Skeletal muscle satellite cell (primary cell): ENCODE measurements around the gene SLC22A23.

Experiments
- H3K27me3 ChIP-seq: 2 replicates; pipeline ENCODE4 v1.7.0; 2013; ENCODE audit warnings: low read length; ENCODE audit not compliant: control insufficient read depth, insufficient read depth
- H3K36me3 ChIP-seq: 2 replicates; pipeline ENCODE4 v1.7.0; 2013; ENCODE audit warnings: mild to moderate bottlenecking, control low read depth, low read length; ENCODE audit not compliant: insufficient read depth
- H3K4me1 ChIP-seq: 2 replicates; pipeline ENCODE4 v1.7.0; 2013; ENCODE audit warnings: low read length; ENCODE audit not compliant: control insufficient read depth, insufficient read depth
- H3K4me2 ChIP-seq: 2 replicates; pipeline ENCODE4 v1.7.0; 2013; ENCODE audit warnings: mild to moderate bottlenecking, low read length
- H3K4me3 ChIP-seq: 2 replicates; pipeline ENCODE4 v1.7.0; 2013; ENCODE audit warnings: low read length
- H3K9ac ChIP-seq: 2 replicates; pipeline ENCODE4 v1.7.0; 2013; ENCODE audit warnings: mild to moderate bottlenecking, low read depth, low read length, moderate library complexity
- H3K9me3 ChIP-seq: replicated peaks from 2 replicates; pipeline ENCODE4 v1.7.0; 2013; ENCODE audit warnings: mild to moderate bottlenecking, control low read depth, low read length

SLC22A23 gene

DNA sequence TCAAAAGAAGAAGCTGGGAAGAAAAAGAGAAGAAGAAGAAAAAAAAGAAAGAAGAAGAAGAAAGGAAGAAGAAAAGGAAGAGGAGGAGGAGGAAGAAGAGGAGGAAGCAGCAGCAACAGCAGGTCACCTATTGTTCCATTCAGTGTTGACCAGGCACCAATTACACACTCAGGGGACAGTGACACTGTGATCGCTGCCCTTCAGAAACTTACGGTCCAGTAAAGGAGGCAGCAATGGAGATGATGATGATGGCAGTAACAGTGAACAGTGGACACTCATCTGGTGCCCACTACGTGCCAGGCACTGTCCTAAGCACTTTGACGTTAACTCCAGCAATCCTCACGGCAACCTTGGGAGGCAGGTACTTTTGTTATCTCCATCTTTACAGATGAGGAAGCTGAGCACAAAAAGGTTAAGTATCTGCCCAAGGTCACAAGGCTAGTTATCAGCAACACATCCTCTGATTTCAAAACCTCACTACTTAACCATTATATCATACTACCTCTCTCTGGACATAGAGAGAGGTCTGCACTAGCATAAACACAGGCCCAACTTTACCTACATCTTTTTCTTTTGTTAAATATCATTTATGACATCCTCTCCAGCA, 83.2 kb downstream of the SLC22A23 start:
- Histone ChIP-seq H3K4me3 (no peak overlapping the region), H3K4me1 (no peaks in the 10 kb centered on the region), H3K9me3 (no peaks in the 10 kb centered on the region), H3K27me3 (peaks cover 4% of the 10 kb centered on the region), H3K9ac (no peak overlapping the region), H3K4me2 (no peak overlapping the region), H3K36me3 (no peaks in the 10 kb centered on the region)

- no peaks in the 10 kb centered on the region for H3K36me3 ChIP-seq
- no peak overlapping the region for H3K4me2 ChIP-seq
- H3K4me3 ChIP-seq, result no peak overlapping the region
- no peaks in the 10 kb centered on the region for H3K9me3 ChIP-seq
- no peak overlapping the region for H3K9ac ChIP-seq
- H3K27me3 ChIP-seq, result peaks cover 4% of the 10 kb centered on the region
- H3K4me1 ChIP-seq, result no peaks in the 10 kb centered on the region
Measured at GRCh38 chr6:3372912-3373554, 83.8 kb downstream of the SLC22A23 start.

DNA sequence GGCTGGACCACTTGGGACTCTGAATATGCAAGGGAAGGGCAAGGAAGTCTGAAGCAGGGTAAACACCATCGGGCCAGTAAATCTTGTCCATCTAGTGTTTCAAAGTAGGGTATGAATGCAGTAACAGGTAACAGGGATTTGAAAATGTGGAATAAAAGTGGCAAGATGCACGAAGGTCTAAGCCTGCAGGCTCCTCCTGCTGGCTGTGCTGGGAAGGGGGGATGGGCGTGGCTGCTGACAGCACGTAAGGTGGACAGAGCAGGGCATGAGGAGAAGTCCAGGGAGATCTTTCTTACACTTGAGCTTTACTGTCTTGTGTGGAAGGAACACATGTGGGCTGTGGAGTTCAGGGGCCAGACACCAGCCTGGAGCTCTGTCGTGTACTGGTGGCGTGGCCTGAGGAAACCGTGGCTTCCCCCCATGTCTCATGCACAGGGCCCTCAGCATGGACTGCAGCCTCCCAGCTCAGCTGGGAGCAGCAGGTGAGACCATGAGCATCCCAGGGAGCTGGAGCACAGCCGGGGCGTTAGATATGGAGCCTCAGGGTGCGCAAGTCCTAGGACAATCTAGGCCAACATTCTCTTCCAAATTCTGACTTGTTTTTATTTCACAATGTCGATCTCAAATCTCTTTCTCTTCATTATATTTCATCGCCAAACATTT, 84.5 kb downstream of the SLC22A23 start:
- no peak overlapping the region for H3K4me3 ChIP-seq
- H3K4me1 ChIP-seq, result no peaks in the 10 kb centered on the region
- H3K27me3 ChIP-seq, result peaks cover 4% of the 10 kb centered on the region
- H3K4me2 ChIP-seq, result no peak overlapping the region
- no peak overlapping the region for H3K9ac ChIP-seq
- H3K9me3 ChIP-seq, result no peaks in the 10 kb centered on the region
- H3K36me3 ChIP-seq, result no peaks in the 10 kb centered on the region

- H3K4me1 ChIP-seq, result no peaks in the 10 kb centered on the region
- H3K4me3 ChIP-seq, result no peak overlapping the region
- peaks cover 13% of the 10 kb centered on the region for H3K27me3 ChIP-seq
- no peaks in the 10 kb centered on the region for H3K9me3 ChIP-seq
- no peak overlapping the region for H3K9ac ChIP-seq
- no peak overlapping the region for H3K4me2 ChIP-seq
- no peaks in the 10 kb centered on the region for H3K36me3 ChIP-seq
Measured at GRCh38 chr6:3371222-3371949, 85.5 kb downstream of the SLC22A23 start.

DNA sequence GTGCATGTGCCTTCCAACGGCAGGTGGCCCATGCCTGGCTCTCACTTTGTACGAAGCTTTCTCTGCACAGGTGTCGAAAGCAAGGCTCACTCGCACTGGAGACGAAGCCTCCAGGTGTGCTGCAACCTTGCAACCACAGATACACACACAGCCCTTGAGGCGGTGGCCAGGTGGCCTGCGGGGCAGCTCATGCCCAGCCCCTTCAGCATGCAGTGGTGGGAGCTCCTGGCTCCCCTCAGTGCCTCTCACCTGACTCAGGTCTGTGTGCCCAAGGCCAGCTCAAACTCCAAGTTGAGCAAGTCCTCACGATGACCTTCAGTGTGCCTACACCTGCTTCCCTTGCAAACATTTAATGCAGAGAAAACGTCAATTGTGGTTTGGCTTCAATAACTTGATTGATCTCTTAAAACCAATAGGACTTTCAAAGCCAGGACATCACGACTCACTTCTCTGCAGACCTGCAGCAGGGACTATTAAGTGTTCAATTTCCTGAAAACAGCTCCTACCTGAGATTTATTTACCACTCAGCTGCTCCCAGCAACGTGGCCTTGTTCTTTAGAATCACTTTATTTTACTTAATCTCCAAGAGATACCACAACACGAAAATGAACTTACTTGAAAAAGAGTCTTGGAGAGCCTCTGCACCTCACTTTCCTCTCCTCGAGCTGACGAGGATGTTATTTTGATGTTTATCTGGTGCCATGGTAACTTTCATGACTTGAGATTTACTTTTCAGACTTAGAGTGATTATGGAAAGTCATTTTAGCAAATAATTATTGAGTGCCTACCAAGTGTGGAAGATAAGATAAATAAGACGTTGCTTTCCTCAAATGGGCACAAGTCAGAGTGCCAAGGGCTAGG, 86.3 kb downstream of the SLC22A23 start:
- peaks cover 13% of the 10 kb centered on the region for H3K27me3 ChIP-seq
- H3K9ac ChIP-seq, result no peak overlapping the region
- H3K4me1 ChIP-seq, result no peaks in the 10 kb centered on the region
- no peak overlapping the region for H3K4me3 ChIP-seq
- no peak overlapping the region for H3K4me2 ChIP-seq
- no peaks in the 10 kb centered on the region for H3K36me3 ChIP-seq
- H3K9me3 ChIP-seq, result no peaks in the 10 kb centered on the region

GRCh38 chr6:3369985-3370360, 86.9 kb downstream of the SLC22A23 start:
- Histone ChIP-seq H3K9ac (no peak overlapping the region), H3K27me3 (peaks cover 13% of the 10 kb centered on the region), H3K36me3 (no peaks in the 10 kb centered on the region), H3K4me2 (no peak overlapping the region), H3K4me1 (no peaks in the 10 kb centered on the region), H3K4me3 (no peak overlapping the region), H3K9me3 (no peaks in the 10 kb centered on the region)

DNA sequence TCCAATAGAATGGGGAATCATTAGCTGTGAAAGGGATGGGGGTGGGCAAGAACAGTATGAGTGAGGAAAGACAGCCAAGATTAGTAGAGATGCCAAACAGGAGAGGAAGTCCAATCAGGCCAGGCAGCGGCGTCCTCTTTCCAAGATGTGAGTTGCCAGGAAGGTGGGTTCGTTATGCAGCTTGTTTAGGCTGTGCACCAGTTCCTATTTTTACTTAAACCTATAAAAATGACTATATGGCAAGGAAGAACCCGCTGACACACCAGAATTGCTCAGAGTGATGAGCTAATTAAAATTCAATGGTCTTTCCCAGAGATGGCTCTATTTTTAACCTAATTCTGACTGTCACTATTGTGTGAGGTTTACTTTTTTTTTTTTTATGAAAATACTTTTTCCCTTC, 88.2 kb downstream of the SLC22A23 start:
- H3K36me3 ChIP-seq, result no peaks in the 10 kb centered on the region
- peaks cover 13% of the 10 kb centered on the region for H3K27me3 ChIP-seq
- no peak overlapping the region for H3K9ac ChIP-seq
- no peaks in the 10 kb centered on the region for H3K4me1 ChIP-seq
- H3K4me3 ChIP-seq, result no peak overlapping the region
- H3K4me2 ChIP-seq, result no peak overlapping the region
- no peaks in the 10 kb centered on the region for H3K9me3 ChIP-seq

DNA sequence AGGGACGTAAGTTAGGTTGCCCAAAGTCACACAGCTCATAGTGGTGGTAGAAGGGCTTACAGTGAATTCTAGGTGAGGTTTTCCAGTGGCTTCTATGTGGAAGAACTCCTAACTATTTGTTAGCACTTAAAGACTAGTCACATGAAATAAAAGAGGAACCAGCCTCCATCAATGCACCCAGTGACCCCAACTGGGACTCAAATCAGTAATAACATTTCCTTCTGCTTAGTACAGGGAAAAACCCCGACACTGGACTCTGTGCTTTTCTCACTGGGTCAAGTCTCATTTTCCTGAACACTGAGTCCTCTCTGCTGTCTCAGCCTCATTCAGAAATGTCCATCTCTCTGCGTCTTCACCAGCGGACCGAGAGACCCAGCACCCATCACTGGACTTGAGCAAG, 89.2 kb downstream of the SLC22A23 start:
- no peak overlapping the region for H3K4me3 ChIP-seq
- peaks cover 13% of the 10 kb centered on the region for H3K27me3 ChIP-seq
- H3K9me3 ChIP-seq, result no peaks in the 10 kb centered on the region
- no peaks in the 10 kb centered on the region for H3K36me3 ChIP-seq
- no peak overlapping the region for H3K4me2 ChIP-seq
- H3K9ac ChIP-seq, result no peak overlapping the region
- H3K4me1 ChIP-seq, result no peaks in the 10 kb centered on the region

DNA sequence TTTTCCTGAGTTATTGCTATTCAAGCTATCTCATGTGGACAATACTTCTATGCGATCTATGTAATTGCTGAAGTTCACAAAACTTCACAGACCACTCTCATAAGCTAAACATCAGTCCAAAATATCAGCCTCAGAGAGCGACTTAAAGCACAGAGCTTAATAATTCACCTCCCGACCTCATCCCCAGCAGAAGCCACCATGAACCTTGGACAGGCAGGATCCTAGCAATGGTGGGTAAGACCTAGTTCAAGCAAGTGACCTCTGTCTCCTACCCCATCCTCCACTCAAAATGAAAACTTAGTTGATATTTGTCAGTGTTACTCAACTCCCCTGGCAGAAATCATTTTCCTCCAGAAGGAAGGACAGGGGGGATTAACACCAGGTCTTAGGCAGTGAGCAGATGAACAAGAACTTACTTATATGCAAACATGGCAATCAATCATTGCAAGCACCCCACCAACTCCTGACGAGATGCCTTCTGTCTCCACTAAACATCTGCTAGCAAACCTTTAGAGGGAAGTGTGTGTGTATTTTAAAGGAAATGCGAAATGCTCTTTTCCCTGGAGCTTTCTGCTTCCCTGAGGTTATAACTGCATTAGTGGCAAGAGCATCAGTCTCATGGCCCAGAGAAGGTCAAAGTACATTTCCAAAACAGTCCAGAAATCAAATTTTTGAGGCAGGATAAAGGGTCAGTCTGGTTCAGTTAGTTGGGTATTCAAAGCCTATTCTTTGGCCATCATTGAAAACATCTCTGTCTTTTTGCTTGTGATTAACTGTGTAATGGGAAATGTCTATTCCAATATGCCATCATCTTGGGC, 90.0 kb downstream of the SLC22A23 start:
- Histone ChIP-seq H3K27me3 (peaks cover 8% of the 10 kb centered on the region), H3K36me3 (no peaks in the 10 kb centered on the region), H3K9ac (no peak overlapping the region), H3K9me3 (no peaks in the 10 kb centered on the region), H3K4me1 (no peaks in the 10 kb centered on the region), H3K4me3 (no peak overlapping the region), H3K4me2 (no peak overlapping the region)

GRCh38 chr6:3364391-3364790, 92.5 kb downstream of the SLC22A23 start:
- no peaks in the 10 kb centered on the region for H3K36me3 ChIP-seq
- H3K9ac ChIP-seq, result no peak overlapping the region
- no peaks in the 10 kb centered on the region for H3K9me3 ChIP-seq
- no peak overlapping the region for H3K4me2 ChIP-seq
- H3K27me3 ChIP-seq, result peaks cover 8% of the 10 kb centered on the region
- no peak overlapping the region for H3K4me3 ChIP-seq
- no peaks in the 10 kb centered on the region for H3K4me1 ChIP-seq
